ENCODE data around the gene RAB28.
A peak's percentile ranks its signal among the peaks of the same experiment; 100 is the strongest.

The RAB28 gene

GRCh38 chr4:13484122-13484748, at the start of gene RAB28:
TSS of gene RAB28 (minus strand) at chr4:13484340.
- FAIRE-seq (peak; percentile 94), DNase-seq (ENCODE audit: extremely low spot score, insufficient read length, low read depth) (peak; percentile 74)

GRCh38 chr4:13531625-13531998, 47.5 kb upstream of the RAB28 start:
- FAIRE-seq (no peak), DNase-seq (ENCODE audit: extremely low spot score, insufficient read length, low read depth) (no peak)

GRCh38 chr4:13530823-13531624, 46.9 kb upstream of the RAB28 start:
- FAIRE-seq (no peak), DNase-seq (ENCODE audit: extremely low spot score, insufficient read length, low read depth) (no peak)

GRCh38 chr4:13529128-13529919, 45.2 kb upstream of the RAB28 start:
- DNase-seq (ENCODE audit: extremely low spot score, insufficient read length, low read depth) (no peak), FAIRE-seq (no peak)

GRCh38 chr4:13528821-13529127, 44.6 kb upstream of the RAB28 start:
- FAIRE-seq: no peak

GRCh38 chr4:13527981-13528820, 44.1 kb upstream of the RAB28 start:
- FAIRE-seq: peak; percentile 89
- DNase-seq (ENCODE audit: extremely low spot score, insufficient read length, low read depth): no peak

More at GRCh38 chr4:13528821-13529127, 44.6 kb upstream of the RAB28 start:
- no peak for DNase-seq (ENCODE audit: extremely low spot score, insufficient read length, low read depth)

- FAIRE-seq: peak; percentile 56
- no peak for DNase-seq (ENCODE audit: extremely low spot score, insufficient read length, low read depth)
Observed at GRCh38 chr4:13527192-13527980, 43.2 kb upstream of the RAB28 start.

- DNase-seq (ENCODE audit: extremely low spot score, insufficient read length, low read depth) (no peak), FAIRE-seq (no peak)
Observed at GRCh38 chr4:13526658-13527057, 42.5 kb upstream of the RAB28 start.

GRCh38 chr4:13525606-13526281, 41.6 kb upstream of the RAB28 start:
- FAIRE-seq (no peak), DNase-seq (ENCODE audit: extremely low spot score, insufficient read length, low read depth) (no peak)

- no peak for DNase-seq (ENCODE audit: extremely low spot score, insufficient read length, low read depth)
- no peak for FAIRE-seq
Observed at GRCh38 chr4:13524504-13525243, 40.5 kb upstream of the RAB28 start.

GRCh38 chr4:13523591-13524503, 39.7 kb upstream of the RAB28 start:
- DNase-seq (ENCODE audit: extremely low spot score, insufficient read length, low read depth) (no peak), FAIRE-seq (no peak)

- FAIRE-seq: no peak
Observed at GRCh38 chr4:13523105-13523477, 39.0 kb upstream of the RAB28 start.

GRCh38 chr4:13522282-13523104, 38.4 kb upstream of the RAB28 start:
- FAIRE-seq: no peak
- no peak for DNase-seq (ENCODE audit: extremely low spot score, insufficient read length, low read depth)

More at GRCh38 chr4:13523105-13523477, 39.0 kb upstream of the RAB28 start:
- DNase-seq (ENCODE audit: extremely low spot score, insufficient read length, low read depth): no peak

- FAIRE-seq (no peak), DNase-seq (ENCODE audit: extremely low spot score, insufficient read length, low read depth) (no peak)
Observed at GRCh38 chr4:13521047-13521446, 36.9 kb upstream of the RAB28 start.

- DNase-seq (ENCODE audit: extremely low spot score, insufficient read length, low read depth) (no peak), FAIRE-seq (no peak)
Observed at GRCh38 chr4:13516315-13516860, 32.2 kb upstream of the RAB28 start.

- no peak for FAIRE-seq
- DNase-seq (ENCODE audit: extremely low spot score, insufficient read length, low read depth): no peak
Observed at GRCh38 chr4:13515268-13515667, 31.1 kb upstream of the RAB28 start.
